Peyer's patch (tissue), 4 donors: Measurements from ENCODE around the gene CYSTM1.

ENCODE experiments used
- CTCF ChIP-seq, 6 experiments: fragments of 450-650 bp in 4 of 6; fragments of 200-600 bp in 2 of 6; sonication (generic) in 1 of 6; IDR thresholded peaks; one replicate each; pipeline ENCODE4 v1.5.1; 2017 to 2019; ENCODE audit warnings: antibody characterized with exemption in 6 of 6, mild to moderate bottlenecking in 3 of 6, moderate library complexity in 1 of 6
- POLR2A ChIP-seq, 2 donors: fragments of 450-650 bp; IDR thresholded peaks; one replicate each; pipeline ENCODE4 v1.5.1; 2017; ENCODE audit warnings: antibody characterized with exemption in 2 of 2, mild to moderate bottlenecking in 2 of 2, moderate library complexity in 2 of 2

- no peak for TF ChIP-seq CTCF (IDR thresholded peaks at IDR 0.05)
- no peak for TF ChIP-seq POLR2A (IDR thresholded peaks at IDR 0.05)
These were observed 39.8 kb downstream of the CYSTM1 start for GRCh38 chr5:140214831-140215230.
